KMS-11 (cell line): ENCODE results near the gene SPINK2.

Experiments used
- H2AFZ ChIP-seq: fragments of 200-600 bp; sonication (generic); 2 replicates; pipeline ENCODE4 v1.6.1; 2016; ENCODE audit warnings: antibody characterized with exemption, mixed run types, low read depth
- H3K27ac ChIP-seq: fragments of 200-600 bp; sonication (generic); 2 replicates; pipeline ENCODE4 v1.6.1; 2016; ENCODE audit warnings: mild to moderate bottlenecking, mixed run types
- H3K27me3 ChIP-seq: fragments of 200-600 bp; sonication (generic); 2 replicates; pipeline ENCODE4 v1.6.1; 2017; ENCODE audit warnings: mild to moderate bottlenecking, low read depth, mixed run types, moderate library complexity; ENCODE audit not compliant: insufficient read depth
- H3K36me3 ChIP-seq: fragments of 200-600 bp; sonication (generic); 2 replicates; pipeline ENCODE4 v1.6.1; 2017; ENCODE audit warnings: mild to moderate bottlenecking, mixed run types; ENCODE audit not compliant: insufficient read depth
- H3K4me1 ChIP-seq: fragments of 200-600 bp; sonication (generic); 2 replicates; pipeline ENCODE4 v1.6.1; 2016; ENCODE audit warnings: mild to moderate bottlenecking, low read depth, mixed run types; ENCODE audit not compliant: poor library complexity, severe bottlenecking
- H3K4me2 ChIP-seq: fragments of 200-600 bp; sonication (generic); 2 replicates; pipeline ENCODE4 v1.7.0; 2016; ENCODE audit warnings: mild to moderate bottlenecking, mixed run types
- H3K4me3 ChIP-seq: fragments of 200-600 bp; sonication (generic); IDR thresholded peaks from 2 replicates; pipeline ENCODE4 v1.6.1; 2017; ENCODE audit warnings: low read depth, low read length, mixed read lengths; ENCODE audit not compliant: insufficient read depth
- H3K79me2 ChIP-seq: fragments of 200-600 bp; sonication (generic); 2 replicates; pipeline ENCODE4 v1.6.1; 2016; ENCODE audit warnings: low read depth, mixed run types; ENCODE audit not compliant: insufficient read depth
- H3K9ac ChIP-seq: fragments of 200-600 bp; sonication (generic); 2 replicates; pipeline ENCODE4 v1.6.1; 2016; ENCODE audit warnings: mild to moderate bottlenecking, mixed run types
- H4K20me1 ChIP-seq: fragments of 200-600 bp; sonication (generic); 2 replicates; pipeline ENCODE4 v1.6.1; 2016; ENCODE audit warnings: mild to moderate bottlenecking, mixed run types; ENCODE audit not compliant: insufficient read depth
- CTCF ChIP-seq: fragments of 200-600 bp; sonication (generic); conservative IDR thresholded peaks from 2 replicates; pipeline ENCODE4 v1.6.1; 2017; ENCODE audit warnings: low read depth, mild to moderate bottlenecking, antibody characterized with exemption, low read length, moderate library complexity, mixed read lengths

SPINK2 gene

GRCh38 chr4:56850910-56851309 is 29.4 kb upstream of the SPINK2 start:
- H3K4me2 ChIP-seq = no peak overlapping the region
- no peak overlapping the region for H3K4me3 ChIP-seq
- H3K9ac ChIP-seq = no peak overlapping the region
- H3K27me3 ChIP-seq = no peaks in the 10 kb centered on the region
- no peak overlapping the region for H2AFZ ChIP-seq
- no peaks in the 10 kb centered on the region for H3K4me1 ChIP-seq
- no peaks in the 10 kb centered on the region for H3K79me2 ChIP-seq
- no peak for TF ChIP-seq CTCF
- H3K36me3 ChIP-seq = no peaks in the 10 kb centered on the region
- H4K20me1 ChIP-seq = no peaks in the 10 kb centered on the region
- no peak overlapping the region for H3K27ac ChIP-seq

GRCh38 chr4:56844802-56845580 is 23.5 kb upstream of the SPINK2 start:
- H3K27me3 ChIP-seq = no peaks in the 10 kb centered on the region
- H3K27ac ChIP-seq = no peak overlapping the region
- H2AFZ ChIP-seq = no peak overlapping the region
- no peak overlapping the region for H3K4me2 ChIP-seq
- H3K4me1 ChIP-seq = no peaks in the 10 kb centered on the region
- no peak for TF ChIP-seq CTCF
- H3K36me3 ChIP-seq = no peaks in the 10 kb centered on the region
- no peaks in the 10 kb centered on the region for H4K20me1 ChIP-seq
- H3K4me3 ChIP-seq = no peak overlapping the region
- H3K79me2 ChIP-seq = no peaks in the 10 kb centered on the region
- no peak overlapping the region for H3K9ac ChIP-seq

- H3K4me1 ChIP-seq = no peaks in the 10 kb centered on the region
- H3K4me2 ChIP-seq = no peak overlapping the region
- H3K27ac ChIP-seq = no peak overlapping the region
Observed at GRCh38 chr4:56843421-56843899, 22.0 kb upstream of the SPINK2 start.

GRCh38 chr4:56840559-56840958 is 19.1 kb upstream of the SPINK2 start:
- no peaks in the 10 kb centered on the region for H4K20me1 ChIP-seq
- H3K27me3 ChIP-seq = no peaks in the 10 kb centered on the region
- no peak for TF ChIP-seq CTCF

More at GRCh38 chr4:56843421-56843899, 22.0 kb upstream of the SPINK2 start:
- Histone ChIP-seq H4K20me1 (no peaks in the 10 kb centered on the region), H3K4me3 (no peak overlapping the region), H3K36me3 (no peaks in the 10 kb centered on the region), H3K9ac (no peak overlapping the region), H3K79me2 (no peaks in the 10 kb centered on the region), H3K27me3 (no peaks in the 10 kb centered on the region), H2AFZ (no peak overlapping the region)
- no peak for TF ChIP-seq CTCF

More at GRCh38 chr4:56840559-56840958, 19.1 kb upstream of the SPINK2 start:
- H3K36me3 ChIP-seq = no peaks in the 10 kb centered on the region
- no peak overlapping the region for H2AFZ ChIP-seq
- H3K4me3 ChIP-seq = no peak overlapping the region
- H3K4me1 ChIP-seq = peaks cover 11% of the 10 kb centered on the region
- H3K79me2 ChIP-seq = no peaks in the 10 kb centered on the region
- H3K27ac ChIP-seq = no peak overlapping the region
- no peak overlapping the region for H3K9ac ChIP-seq
- H3K4me2 ChIP-seq = no peak overlapping the region
